Activated T-helper 1 cell treated with anti-CD3 and anti-CD28 coated beads, Interleukin-2, amount 50 U/mL, for 16 hours (primary cell): ENCODE measurements around the gene ZBTB32.
A peak's percentile ranks its signal among the peaks of the same experiment; 100 is the strongest.

Source experiments
- DNase-seq, 2 donors: peaks; one replicate each; pipeline ENCODE4 v3.0.0-alpha.2; 2020; ENCODE audit warnings: low read depth in 1 of 2, low spot score in 1 of 2

ZBTB32 gene

GRCh38 chr19:35734273-35734672 lies 29.9 kb downstream of the ZBTB32 start:
- no peak for DNase-seq

- no peak for DNase-seq
These were observed 30.5 kb downstream of the ZBTB32 start for GRCh38 chr19:35734889-35735288.

- DNase-seq = no peak
These were observed 32.8 kb downstream of the ZBTB32 start for GRCh38 chr19:35736913-35737886.

- no peak for DNase-seq
These were observed 33.9 kb downstream of the ZBTB32 start for GRCh38 chr19:35738021-35738886.

GRCh38 chr19:35738887-35739229 lies 34.5 kb downstream of the ZBTB32 start:
- no peak for DNase-seq

- DNase-seq = no peak
These were observed 35.1 kb downstream of the ZBTB32 start for GRCh38 chr19:35739275-35740107.

GRCh38 chr19:35740108-35740422 lies 35.7 kb downstream of the ZBTB32 start:
- DNase-seq = no peak

- DNase-seq = peak; percentile 90 to 91
These were observed 36.3 kb downstream of the ZBTB32 start for GRCh38 chr19:35740423-35741202.

- no peak for DNase-seq
These were observed 36.8 kb downstream of the ZBTB32 start for GRCh38 chr19:35741203-35741515.

- DNase-seq = peak in 1 of 2 donors; percentile 56
These were observed 37.9 kb downstream of the ZBTB32 start, which contains the start of gene IGFLR1 for GRCh38 chr19:35742121-35742724. Gene IGFLR1, minus strand, starts transcription at chr19:35742452. Its CDS starts 1,272 bp downstream, at chr19:35741180.

- no peak for DNase-seq
These were observed 39.5 kb downstream of the ZBTB32 start for GRCh38 chr19:35743640-35744429.

- peak; percentile 82 to 86 for DNase-seq
These were observed 40.3 kb downstream of the ZBTB32 start for GRCh38 chr19:35744430-35745327.

- peak; percentile 86 to 96 for DNase-seq
These were observed 41.1 kb downstream of the ZBTB32 start, which contains the start of the genes PSENEN and U2AF1L4 for GRCh38 chr19:35745328-35746086. Gene PSENEN, plus strand, starts transcription at chr19:35745651. Its CDS starts 280 bp downstream, at chr19:35745931. Gene U2AF1L4, minus strand, starts transcription at chr19:35745418. Its CDS starts 27 bp downstream, at chr19:35745391.

GRCh38 chr19:35746087-35746462 lies 41.7 kb downstream of the ZBTB32 start:
- DNase-seq = no peak

GRCh38 chr19:35746531-35746930 lies 42.2 kb downstream of the ZBTB32 start:
- DNase-seq = no peak

GRCh38 chr19:35748106-35749020 lies 44.0 kb downstream of the ZBTB32 start, which contains the start of gene LIN37:
Gene LIN37, plus strand, starts transcription at chr19:35748576. Its CDS starts 149 bp downstream, at chr19:35748725.
- peak; percentile 96 to 98 for DNase-seq
